Neuronal stem cell (in vitro differentiated cells): ENCODE measurements around the gene ARHGAP26.

ENCODE experiments used
- DNase-seq: peaks from one replicate; pipeline ENCODE4 v3.0.0-alpha.2; 2013; ENCODE audit warnings: low spot score
- H2AFZ ChIP-seq: one replicate; pipeline ENCODE4 v1.6.1; 2013; ENCODE audit warnings: mild to moderate bottlenecking, low read length, inconsistent platforms
- H2AK5ac ChIP-seq: 2 replicates; pipeline ENCODE4 v1.6.1; 2013; ENCODE audit warnings: low read depth, mild to moderate bottlenecking, inconsistent platforms, low read length, moderate library complexity, mixed read lengths
- H2BK120ac ChIP-seq: 2 replicates; pipeline ENCODE4 v1.6.1; 2013; ENCODE audit warnings: low read depth, mild to moderate bottlenecking, inconsistent platforms, low read length, moderate library complexity, mixed read lengths
- H2BK12ac ChIP-seq: one replicate; pipeline ENCODE4 v1.6.1; 2013; ENCODE audit warnings: low read length, inconsistent platforms
- H2BK15ac ChIP-seq: 2 replicates; pipeline ENCODE4 v1.6.1; 2013; ENCODE audit warnings: mild to moderate bottlenecking, low read length, inconsistent platforms, mixed read lengths
- H2BK5ac ChIP-seq: one replicate; pipeline ENCODE4 v1.6.1; 2013; ENCODE audit warnings: inconsistent platforms, mild to moderate bottlenecking, low read length, moderate library complexity
- H3K14ac ChIP-seq: one replicate; pipeline ENCODE4 v1.6.1; 2013; ENCODE audit warnings: low read length, inconsistent platforms
- H3K18ac ChIP-seq: 2 replicates; pipeline ENCODE4 v1.6.1; 2013; ENCODE audit warnings: low read length, inconsistent platforms
- H3K23ac ChIP-seq: 2 replicates; pipeline ENCODE4 v1.6.1; 2013; ENCODE audit warnings: low read depth, mild to moderate bottlenecking, mixed read lengths, low read length, inconsistent platforms; ENCODE audit not compliant: poor library complexity
- H3K27ac ChIP-seq: replicated peaks from 3 replicates; pipeline ENCODE4 v1.5.1; 2013; ENCODE audit warnings: low read length, inconsistent platforms
- H3K27me3 ChIP-seq, 3 experiments: 2 replicates each; pipeline ENCODE4 v1.6.1; 2013; ENCODE audit warnings: low read length in 3 of 3, mild to moderate bottlenecking in 2 of 3, inconsistent platforms in 1 of 3, low read depth in 1 of 3, mixed read lengths in 1 of 3, moderate library complexity in 1 of 3; ENCODE audit not compliant: control insufficient read depth in 3 of 3, insufficient read depth in 3 of 3
- H3K36me3 ChIP-seq, 2 donors: replicated peaks in 1 of 2; 2 replicates each; pipeline ENCODE4 v1.6.1; 2013; ENCODE audit warnings: low read length in 2 of 2; ENCODE audit not compliant: control insufficient read depth in 2 of 2, insufficient read depth in 2 of 2
- H3K4ac ChIP-seq: 2 replicates; pipeline ENCODE4 v1.6.1; 2013; ENCODE audit warnings: inconsistent platforms, mild to moderate bottlenecking, low read length, moderate library complexity
- H3K4me1 ChIP-seq, 2 donors: 1 replicate in 1 of 2; 2 replicates in 1 of 2; pipeline ENCODE4 v1.6.1; 2013; ENCODE audit warnings: low read length in 2 of 2, low read depth in 1 of 2; ENCODE audit not compliant: control insufficient read depth in 2 of 2, insufficient read depth in 1 of 2
- H3K4me2 ChIP-seq: one replicate; pipeline ENCODE4 v1.6.1; 2013; ENCODE audit warnings: mild to moderate bottlenecking, low read length, inconsistent platforms; ENCODE audit not compliant: insufficient read depth, poor library complexity, severe bottlenecking
- H3K4me3 ChIP-seq, 2 donors: 2 replicates each; pipeline ENCODE4 v1.5.1; 2013; ENCODE audit warnings: low read length in 2 of 2, mild to moderate bottlenecking in 2 of 2, inconsistent platforms in 1 of 2, moderate library complexity in 1 of 2
- H3K79me1 ChIP-seq: one replicate; pipeline ENCODE4 v1.6.1; 2013; ENCODE audit warnings: low read depth, mild to moderate bottlenecking, inconsistent platforms, low read length, moderate library complexity
- H3K9ac ChIP-seq: one replicate; pipeline ENCODE4 v1.6.1; 2013; ENCODE audit warnings: mild to moderate bottlenecking, low read depth, low read length, inconsistent platforms; ENCODE audit not compliant: poor library complexity
- H3K9me3 ChIP-seq, 2 donors: replicated peaks in 1 of 2; 2 replicates each; pipeline versions ENCODE3 to v1.6.1; 2013; ENCODE audit warnings: low read length in 2 of 2, mild to moderate bottlenecking in 2 of 2, inconsistent platforms in 1 of 2, low read depth in 1 of 2, mixed read lengths in 1 of 2, moderate library complexity in 1 of 2; ENCODE audit not compliant: control insufficient read depth in 2 of 2, insufficient read depth in 1 of 2
- H4K8ac ChIP-seq: one replicate; pipeline ENCODE4 v1.6.1; 2013; ENCODE audit warnings: low read depth, mild to moderate bottlenecking, inconsistent platforms, low read length, moderate library complexity
- H4K91ac ChIP-seq: one replicate; pipeline ENCODE4 v1.6.1; 2013; ENCODE audit warnings: low read length, low read depth, mild to moderate bottlenecking, inconsistent platforms; ENCODE audit not compliant: poor library complexity
- WGBS, 2 donors: extraction: QIAGEN DNeasy Blood & Tissue Kit; methylation state at CpG; one replicate each; pipeline ENCODE4 v1.1.7; 2013; ENCODE audit warnings: missing lambda C conversion rate in 2 of 2, mixed read lengths in 1 of 2; ENCODE audit not compliant: insufficient read length in 2 of 2, insufficient replicate concordance in 1 of 2; ENCODE audit errors: extremely low coverage in 2 of 2; 5-methylcytosine and 5-hydroxymethylcytosine counted together

Gene ARHGAP26

DNA sequence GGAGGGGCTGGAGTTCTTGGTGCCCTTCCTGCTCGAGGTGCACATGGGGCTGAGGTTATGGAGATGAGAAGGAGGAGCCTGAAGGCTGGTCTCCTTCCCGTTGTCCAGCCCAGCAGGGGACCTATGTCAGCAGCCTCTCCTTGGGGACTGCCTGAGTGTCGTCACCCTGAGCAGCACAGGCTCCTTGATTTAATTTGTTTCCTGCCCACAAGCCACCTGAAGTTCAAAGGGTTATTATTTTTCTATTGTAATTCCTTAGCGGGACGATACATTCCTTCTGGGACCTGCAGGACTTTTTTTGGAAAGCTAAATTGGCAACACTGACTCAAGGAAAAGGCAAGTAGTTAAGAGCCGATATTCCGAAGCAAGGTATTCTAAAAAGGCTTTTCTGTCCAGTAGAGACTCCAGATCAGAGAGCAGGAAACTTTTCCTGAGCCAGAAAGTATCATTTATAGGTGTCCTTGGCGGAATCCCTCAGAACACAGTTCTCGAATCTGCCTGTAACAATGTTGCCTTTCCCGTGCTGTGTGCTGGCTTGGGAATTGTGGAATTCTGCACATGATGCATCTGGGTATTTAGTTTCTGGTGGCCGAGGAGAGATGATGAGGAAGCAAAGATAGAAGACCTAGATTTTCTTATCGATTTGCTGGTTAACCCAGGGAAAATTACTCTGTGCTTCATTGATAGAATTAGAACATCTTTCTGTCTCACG, 55.4 kb downstream of the ARHGAP26 start:
- H3K4me2 ChIP-seq, result no peak overlapping the region
- H3K27me3 ChIP-seq, result no peaks in the 10 kb centered on the region
- no peak for DNase-seq
- no peak overlapping the region for H3K9ac ChIP-seq
- H3K9me3 ChIP-seq, result no peaks in the 10 kb centered on the region
- H2BK15ac ChIP-seq, result no peak overlapping the region
- H3K27ac ChIP-seq, result no peak overlapping the region
- no peak overlapping the region for H3K4me3 ChIP-seq
- H2BK12ac ChIP-seq, result no peak overlapping the region
- no peak overlapping the region for H3K23ac ChIP-seq
- no peak overlapping the region for H3K4ac ChIP-seq
- peak overlapping the region; percentile 6 for H3K18ac ChIP-seq
- no peak overlapping the region for H3K14ac ChIP-seq
- H2AFZ ChIP-seq, result no peak overlapping the region
- H4K91ac ChIP-seq, result no peak overlapping the region
- no peak overlapping the region for H2BK120ac ChIP-seq
- H3K79me1 ChIP-seq, result no peaks in the 10 kb centered on the region
- WGBS, 2 donors, result no CpG with 5 or more reads among the region's 13 CpGs
- H2BK5ac ChIP-seq, result no peak overlapping the region
- H3K36me3 ChIP-seq, result no peaks in the 10 kb centered on the region
- H3K4me1 ChIP-seq, result peaks cover 4 to 13% of the 10 kb centered on the region in 2 donors
- H2AK5ac ChIP-seq, result no peak overlapping the region
- H4K8ac ChIP-seq, result no peak overlapping the region

DNA sequence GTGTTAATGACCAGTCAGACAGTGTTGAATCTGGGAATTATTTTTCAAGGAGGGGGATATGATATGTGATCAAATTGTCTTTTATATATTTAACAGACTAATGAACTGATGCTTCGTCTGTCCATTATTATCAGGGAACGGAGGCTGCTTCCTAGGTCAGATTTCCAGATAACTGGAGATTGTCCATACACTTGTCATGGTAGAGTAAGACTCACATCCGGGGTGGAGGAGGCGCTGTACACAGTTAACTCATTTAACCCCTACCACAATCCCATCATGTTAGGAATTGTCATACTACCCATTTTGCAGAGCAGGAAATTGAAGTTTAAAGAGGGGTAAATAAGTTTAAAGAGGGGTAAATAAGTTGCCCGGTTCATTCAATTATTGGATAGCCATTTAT, 55.9 kb downstream of the ARHGAP26 start:
- no peak overlapping the region for H3K27ac ChIP-seq
- no peaks in the 10 kb centered on the region for H3K79me1 ChIP-seq
- no peak overlapping the region for H2BK12ac ChIP-seq
- WGBS, 2 donors, result no CpG with 5 or more reads among the region's 5 CpGs
- H3K14ac ChIP-seq, result no peak overlapping the region
- H3K4ac ChIP-seq, result no peak overlapping the region
- H3K9me3 ChIP-seq, result no peaks in the 10 kb centered on the region
- no peak overlapping the region for H4K91ac ChIP-seq
- no peak overlapping the region for H2BK120ac ChIP-seq
- no peak overlapping the region for H3K4me3 ChIP-seq
- H2BK5ac ChIP-seq, result no peak overlapping the region
- no peak overlapping the region for H3K23ac ChIP-seq
- no peak overlapping the region for H4K8ac ChIP-seq
- no peak overlapping the region for H2BK15ac ChIP-seq
- H3K36me3 ChIP-seq, result no peaks in the 10 kb centered on the region
- no peak overlapping the region for H2AK5ac ChIP-seq
- no peak overlapping the region for H3K9ac ChIP-seq
- H2AFZ ChIP-seq, result no peak overlapping the region
- no peak overlapping the region for H3K18ac ChIP-seq
- H3K27me3 ChIP-seq, result no peaks in the 10 kb centered on the region
- peaks cover 4 to 18% of the 10 kb centered on the region in 2 donors for H3K4me1 ChIP-seq
- DNase-seq, result no peak
- no peak overlapping the region for H3K4me2 ChIP-seq

DNA sequence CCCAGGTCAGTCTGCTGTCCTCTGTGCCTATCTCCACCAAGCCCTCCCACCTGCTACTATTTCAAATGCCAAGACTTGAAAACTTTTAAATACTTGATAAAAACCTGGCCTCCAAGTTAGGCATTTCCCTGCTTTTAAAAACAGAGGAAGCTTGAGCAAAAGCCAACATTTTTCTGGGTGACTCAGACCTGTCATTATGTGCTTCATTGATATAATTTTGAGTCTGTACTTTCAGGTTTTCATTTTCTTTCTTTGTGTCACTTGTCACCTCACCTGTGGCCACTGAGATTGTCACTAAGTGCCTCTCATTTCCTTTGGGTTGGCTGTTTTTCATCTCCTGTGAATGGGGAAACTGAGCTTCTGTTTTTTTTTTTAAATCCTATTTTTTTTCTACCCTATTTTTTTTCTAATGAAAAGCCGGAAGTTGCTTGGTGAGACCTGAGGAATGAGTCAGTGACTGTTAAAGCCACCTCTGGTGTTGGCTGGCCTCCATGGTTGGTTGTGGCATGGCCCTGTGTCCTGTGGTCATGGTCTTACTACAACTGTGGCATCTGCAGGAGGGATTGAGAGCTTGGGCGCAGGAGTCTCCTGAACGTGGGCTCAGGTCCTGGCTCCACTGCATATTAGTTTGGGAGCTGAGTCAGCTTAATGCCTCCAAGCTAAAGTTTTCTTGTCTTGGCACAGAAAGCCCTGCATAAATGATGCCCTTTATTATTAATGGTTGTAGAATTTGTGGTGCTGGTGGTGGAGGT, 56.7 kb downstream of the ARHGAP26 start:
- Histone ChIP-seq H3K4ac (no peak overlapping the region), H3K18ac (no peak overlapping the region), H3K4me2 (no peak overlapping the region), H2BK12ac (no peak overlapping the region), H2BK120ac (no peak overlapping the region), H3K9me3 (no peaks in the 10 kb centered on the region), H3K4me3 (no peak overlapping the region), H2BK15ac (no peak overlapping the region), H3K27ac (no peak overlapping the region), H2BK5ac (no peak overlapping the region), H3K36me3 (no peaks in the 10 kb centered on the region), H2AFZ (no peak overlapping the region), H3K27me3 (no peaks in the 10 kb centered on the region), H4K91ac (no peak overlapping the region), H3K4me1 (peaks cover 4 to 20% of the 10 kb centered on the region in 2 donors), H3K79me1 (no peaks in the 10 kb centered on the region), H3K23ac (no peak overlapping the region), H4K8ac (no peak overlapping the region), H3K9ac (no peak overlapping the region), H3K14ac (no peak overlapping the region), H2AK5ac (no peak overlapping the region)
- DNase-seq, result no peak
- WGBS, 2 donors, result no CpG with 5 or more reads among the region's 3 CpGs

DNA sequence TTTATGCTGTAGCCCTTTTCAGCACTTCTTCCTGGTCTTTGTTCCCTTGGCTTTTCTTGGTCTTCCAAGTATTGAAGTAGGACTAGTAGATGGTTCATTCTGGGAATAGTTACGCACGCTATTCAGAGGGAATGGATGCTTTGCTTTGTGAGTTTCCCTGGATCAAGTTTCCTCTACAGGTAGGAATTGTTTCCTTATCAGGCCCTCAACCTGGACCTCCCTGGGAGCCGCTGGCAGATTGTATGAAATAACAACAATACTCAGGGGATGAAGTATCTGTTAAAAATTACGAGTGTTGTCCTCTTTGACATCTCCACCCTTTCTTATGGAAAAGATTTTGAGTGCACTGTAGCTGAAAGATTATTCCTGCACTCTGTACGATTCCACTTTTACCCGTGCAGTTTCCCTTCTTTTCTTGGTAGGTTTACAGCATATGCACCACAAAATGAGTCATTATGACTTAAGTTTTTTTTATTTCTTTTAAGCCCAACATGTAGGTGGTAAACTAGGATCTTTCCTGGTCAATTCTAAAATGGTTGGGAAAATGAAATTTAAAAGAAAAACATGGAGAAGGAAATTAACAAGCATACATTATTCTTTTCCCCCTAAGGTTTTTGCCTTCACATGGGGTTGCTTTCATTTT, 57.9 kb downstream of the ARHGAP26 start:
- H2AFZ ChIP-seq, result no peak overlapping the region
- no peak for DNase-seq
- no peak overlapping the region for H3K23ac ChIP-seq
- H3K36me3 ChIP-seq, result no peaks in the 10 kb centered on the region
- no peak overlapping the region for H3K14ac ChIP-seq
- H2AK5ac ChIP-seq, result no peak overlapping the region
- H2BK12ac ChIP-seq, result no peak overlapping the region
- H3K4me3 ChIP-seq, result no peak overlapping the region
- no peak overlapping the region for H3K4me2 ChIP-seq
- no peak overlapping the region for H2BK5ac ChIP-seq
- H4K91ac ChIP-seq, result no peak overlapping the region
- H2BK15ac ChIP-seq, result no peak overlapping the region
- H2BK120ac ChIP-seq, result no peak overlapping the region
- H4K8ac ChIP-seq, result no peak overlapping the region
- H3K4me1 ChIP-seq, result peaks cover 4 to 20% of the 10 kb centered on the region in 2 donors
- H3K27me3 ChIP-seq, result no peaks in the 10 kb centered on the region
- no peak overlapping the region for H3K27ac ChIP-seq
- no CpG with 5 or more reads among the region's 6 CpGs for WGBS, 2 donors
- no peak overlapping the region for H3K4ac ChIP-seq
- no peaks in the 10 kb centered on the region for H3K9me3 ChIP-seq
- H3K18ac ChIP-seq, result no peak overlapping the region
- H3K9ac ChIP-seq, result no peak overlapping the region
- H3K79me1 ChIP-seq, result no peaks in the 10 kb centered on the region
